Ascending aorta (tissue), 2 donors: ENCODE data around the gene ZSCAN18. TPM values are rescaled to one million over a fixed set of nuclear protein-coding genes. Genes with fewer than 3 reads are reported as not detected.

Experiments used
- DNase-seq, 2 donors: peaks; one replicate each; pipeline ENCODE4 v3.0.0-alpha.2; 2019; ENCODE audit warnings: low spot score in 2 of 2
- H3K27ac ChIP-seq, 2 donors: fragments of 200-600 bp; sonication (generic); one replicate each; pipeline ENCODE4 v1.5.1; 2016 to 2017; ENCODE audit warnings: mild to moderate bottlenecking in 1 of 2
- H3K27me3 ChIP-seq: fragments of 200-600 bp; sonication (generic); one replicate; pipeline ENCODE4 v1.5.1; 2017
- H3K36me3 ChIP-seq, 2 donors: fragments of 200-600 bp; sonication (generic); one replicate each; pipeline ENCODE4 v1.5.1; 2016
- H3K4me1 ChIP-seq, 2 donors: fragments of 200-600 bp; sonication (generic); one replicate each; pipeline ENCODE4 v1.5.1; 2016 to 2017; ENCODE audit warnings: mild to moderate bottlenecking in 1 of 2
- H3K4me3 ChIP-seq, 2 donors: fragments of 200-600 bp; sonication (generic); one replicate each; pipeline ENCODE4 v1.5.1; 2016 to 2017; ENCODE audit warnings: mild to moderate bottlenecking in 1 of 2
- H3K9me3 ChIP-seq, 2 donors: fragments of 200-600 bp; sonication (generic); one replicate each; pipeline ENCODE4 v1.5.1; 2016
- CTCF ChIP-seq, 3 experiments: fragments of 200-600 bp in 2 of 3; fragments of 450-650 bp in 1 of 3; sonication (generic) in 2 of 3; IDR thresholded peaks; one replicate each; pipeline ENCODE4 v1.5.1; 2016 to 2019; ENCODE audit warnings: antibody characterized with exemption in 3 of 3, mild to moderate bottlenecking in 1 of 3, moderate library complexity in 1 of 3
- intact Hi-C: fragments of 100-400 bp; cut with DNase I; formaldehyde crosslinking; loops from one replicate; pipeline ENCODE4 v1.15.1; 2023
- total RNA-seq: library from RNA; depleted of rRNA; stranded (reverse); fragments of >200 nt; gene quantifications from one replicate; pipeline ENCODE4 v1.1.0, GENCODE V29; 2016

Gene ZSCAN18
- total RNA-seq, 1 donor from 2014 or later, result 181 TPM

- Histone ChIP-seq H3K9me3 (peaks cover 4 to 43% of the 10 kb centered on the region in 2 donors), H3K27me3 (no peaks in the 10 kb centered on the region), H3K36me3 (peaks cover 0 to 14% of the 10 kb centered on the region in 2 donors), H3K27ac (peak overlapping the region; percentile 97 to 98), H3K4me1 (peaks cover 0 to 9% of the 10 kb centered on the region in 2 donors), H3K4me3 (peak overlapping the region; percentile 97 to 99)
- no peak for TF ChIP-seq CTCF (IDR thresholded peaks at IDR 0.05)
- no peak for DNase-seq
- intact Hi-C loops, result loop anchor here (1.0 to 10.0 kb wide), 7 partner anchors 39 to 1784 kb away; partner anchors contain the start of genes ERVK3-1, ZNF135, ZNF582 and ZNF606
Measured at GRCh38 chr19:58098682-58098998, 609 bp upstream of the ZSCAN18 start.

GRCh38 chr19:58097349-58097748 is 682 bp downstream of the ZSCAN18 start:
- peaks cover 0 to 21% of the 10 kb centered on the region in 2 donors for H3K36me3 ChIP-seq
- no peak for DNase-seq
- H3K27ac ChIP-seq, result peak overlapping the region; percentile 97 to 98
- H3K4me1 ChIP-seq, result peaks cover 0 to 9% of the 10 kb centered on the region in 2 donors
- H3K27me3 ChIP-seq, result no peaks in the 10 kb centered on the region
- peaks cover 8 to 44% of the 10 kb centered on the region in 2 donors for H3K9me3 ChIP-seq
- intact Hi-C loops, result loop anchor here (10.0 kb wide), 1 partner anchor 1703 kb away; the partner anchor contains the start of gene ZNF582
- peak overlapping the region; percentile 97 to 99 for H3K4me3 ChIP-seq
- TF ChIP-seq CTCF (IDR thresholded peaks at IDR 0.05), result no peak

- Histone ChIP-seq H3K36me3 (peaks cover 0 to 21% of the 10 kb centered on the region in 2 donors), H3K27me3 (no peaks in the 10 kb centered on the region), H3K9me3 (peaks cover 10 to 44% of the 10 kb centered on the region in 2 donors), H3K27ac (peak overlapping the region; percentile 97 to 98), H3K4me1 (peaks cover 0 to 9% of the 10 kb centered on the region in 2 donors), H3K4me3 (peak overlapping the region; percentile 97 to 99)
- intact Hi-C loops, result loop anchor here (10.0 kb wide), 1 partner anchor 1702 kb away; the partner anchor contains the start of gene ZNF582
- DNase-seq, result no peak
- TF ChIP-seq CTCF (IDR thresholded peaks at IDR 0.05), result no peak
Measured at GRCh38 chr19:58096884-58097283, 1.1 kb downstream of the ZSCAN18 start.

GRCh38 chr19:58095328-58095727 is 2.7 kb downstream of the ZSCAN18 start:
- H3K9me3 ChIP-seq, result peaks cover 20 to 46% of the 10 kb centered on the region in 2 donors
- H3K4me1 ChIP-seq, result peaks cover 0 to 9% of the 10 kb centered on the region in 2 donors
- no peak for TF ChIP-seq CTCF (IDR thresholded peaks at IDR 0.05)
- H3K27ac ChIP-seq, result no peak overlapping the region
- H3K36me3 ChIP-seq, result peaks cover 0 to 21% of the 10 kb centered on the region in 2 donors
- DNase-seq, result no peak
- no peak overlapping the region for H3K4me3 ChIP-seq
- intact Hi-C loops, result loop anchor here (10.0 kb wide), 1 partner anchor 1701 kb away; the partner anchor contains the start of gene ZNF582
- no peaks in the 10 kb centered on the region for H3K27me3 ChIP-seq

- intact Hi-C loops, result loop anchor here (10.0 kb wide), 1 partner anchor 1698 kb away; the partner anchor contains the start of gene ZNF582
- TF ChIP-seq CTCF (IDR thresholded peaks at IDR 0.05), result no peak
Measured at GRCh38 chr19:58093071-58093470, 5.0 kb downstream of the ZSCAN18 start.

More at GRCh38 chr19:58093071-58093470, 5.0 kb downstream of the ZSCAN18 start:
- no peak overlapping the region for H3K27ac ChIP-seq
- peaks cover 35 to 61% of the 10 kb centered on the region in 2 donors for H3K9me3 ChIP-seq
- H3K27me3 ChIP-seq, result no peaks in the 10 kb centered on the region
- H3K36me3 ChIP-seq, result peaks cover 14 to 33% of the 10 kb centered on the region in 2 donors
- DNase-seq, result no peak
- H3K4me3 ChIP-seq, result no peak overlapping the region
- peaks cover 0 to 5% of the 10 kb centered on the region in 2 donors for H3K4me1 ChIP-seq
